Osteocyte (in vitro differentiated cells): ENCODE data around the gene E2F6. TPM values are rescaled to one million over a fixed set of nuclear protein-coding genes. Genes with fewer than 3 reads are reported as not detected.

Source experiments
- DNase-seq: peaks from one replicate; pipeline ENCODE4 v3.0.0; 2021; ENCODE audit warnings: mixed read lengths; ENCODE audit not compliant: unreplicated experiment; ENCODE audit errors: extremely low spot score
- H3K27ac Mint-ChIP-seq: one replicate; pipeline ENCODE4 v1.8.0; 2021; ENCODE audit warnings: mild to moderate bottlenecking, mixed read lengths; ENCODE audit not compliant: unreplicated experiment
- H3K27me3 Mint-ChIP-seq: one replicate; pipeline ENCODE4 v1.8.0; 2021; ENCODE audit warnings: mixed read lengths; ENCODE audit not compliant: unreplicated experiment
- H3K36me3 Mint-ChIP-seq: one replicate; pipeline ENCODE4 v1.8.0; 2021; ENCODE audit warnings: mixed read lengths; ENCODE audit not compliant: unreplicated experiment
- H3K4me1 Mint-ChIP-seq: one replicate; pipeline ENCODE4 v1.8.0; 2021; ENCODE audit warnings: mixed read lengths; ENCODE audit not compliant: unreplicated experiment
- H3K4me3 Mint-ChIP-seq: one replicate; pipeline ENCODE4 v1.8.0; 2021; ENCODE audit warnings: mild to moderate bottlenecking, moderate library complexity, mixed read lengths; ENCODE audit not compliant: unreplicated experiment
- H3K9me3 Mint-ChIP-seq: one replicate; pipeline ENCODE4 v1.8.0; 2021; ENCODE audit warnings: mixed read lengths; ENCODE audit not compliant: unreplicated experiment
- total RNA-seq: library from RNA; stranded (reverse); gene quantifications from 2 replicates; pipeline ENCODE4 v1.2.1, GENCODE V29; 2021
- TF ChIP-seq, protein P1 (sequence below): fragments of 200-600 bp; sonication (generic); IDR thresholded peaks from 2 replicates; pipeline ENCODE4 v1.5.0; 2021; ENCODE audit warnings: antibody characterized with exemption, mild to moderate bottlenecking, moderate library complexity

Gene E2F6
- total RNA-seq, 1 donor from 2014 or later: 14.8 TPM

- H3K27me3 Mint-ChIP-seq: no peaks in the 10 kb centered on the region
- TF ChIP-seq, protein P1, sequence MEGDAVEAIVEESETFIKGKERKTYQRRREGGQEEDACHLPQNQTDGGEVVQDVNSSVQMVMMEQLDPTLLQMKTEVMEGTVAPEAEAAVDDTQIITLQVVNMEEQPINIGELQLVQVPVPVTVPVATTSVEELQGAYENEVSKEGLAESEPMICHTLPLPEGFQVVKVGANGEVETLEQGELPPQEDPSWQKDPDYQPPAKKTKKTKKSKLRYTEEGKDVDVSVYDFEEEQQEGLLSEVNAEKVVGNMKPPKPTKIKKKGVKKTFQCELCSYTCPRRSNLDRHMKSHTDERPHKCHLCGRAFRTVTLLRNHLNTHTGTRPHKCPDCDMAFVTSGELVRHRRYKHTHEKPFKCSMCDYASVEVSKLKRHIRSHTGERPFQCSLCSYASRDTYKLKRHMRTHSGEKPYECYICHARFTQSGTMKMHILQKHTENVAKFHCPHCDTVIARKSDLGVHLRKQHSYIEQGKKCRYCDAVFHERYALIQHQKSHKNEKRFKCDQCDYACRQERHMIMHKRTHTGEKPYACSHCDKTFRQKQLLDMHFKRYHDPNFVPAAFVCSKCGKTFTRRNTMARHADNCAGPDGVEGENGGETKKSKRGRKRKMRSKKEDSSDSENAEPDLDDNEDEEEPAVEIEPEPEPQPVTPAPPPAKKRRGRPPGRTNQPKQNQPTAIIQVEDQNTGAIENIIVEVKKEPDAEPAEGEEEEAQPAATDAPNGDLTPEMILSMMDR: no peak
- H3K9me3 Mint-ChIP-seq: peaks cover 3% of the 10 kb centered on the region
- H3K36me3 Mint-ChIP-seq: no peaks in the 10 kb centered on the region
- peaks cover 52% of the 10 kb centered on the region for H3K4me1 Mint-ChIP-seq
- peak overlapping the region; percentile 93 for H3K27ac Mint-ChIP-seq
- no peak for DNase-seq
- H3K4me3 Mint-ChIP-seq: no peak overlapping the region
Measured at GRCh38 chr2:11404376-11405073, 61.4 kb downstream of the E2F6 start.

GRCh38 chr2:11402436-11402835 is 63.5 kb downstream of the E2F6 start:
- TF ChIP-seq, protein P1: no peak
- no peaks in the 10 kb centered on the region for H3K27me3 Mint-ChIP-seq
- no peak for DNase-seq

GRCh38 chr2:11399438-11399762 is 66.6 kb downstream of the E2F6 start:
- Mint-ChIP-seq H3K27me3 (no peaks in the 10 kb centered on the region), H3K27ac (no peak overlapping the region), H3K36me3 (no peaks in the 10 kb centered on the region), H3K4me1 (peaks cover 21% of the 10 kb centered on the region), H3K4me3 (no peak overlapping the region), H3K9me3 (no peaks in the 10 kb centered on the region)
- no peak for DNase-seq
- TF ChIP-seq, protein P1: no peak

More at GRCh38 chr2:11402436-11402835, 63.5 kb downstream of the E2F6 start:
- peaks cover 47% of the 10 kb centered on the region for H3K4me1 Mint-ChIP-seq
- no peak overlapping the region for H3K4me3 Mint-ChIP-seq
- peaks cover 3% of the 10 kb centered on the region for H3K9me3 Mint-ChIP-seq
- H3K27ac Mint-ChIP-seq: peak overlapping the region; percentile 23
- no peaks in the 10 kb centered on the region for H3K36me3 Mint-ChIP-seq

- H3K4me3 Mint-ChIP-seq: no peak overlapping the region
- H3K4me1 Mint-ChIP-seq: peaks cover 20% of the 10 kb centered on the region
- no peaks in the 10 kb centered on the region for H3K27me3 Mint-ChIP-seq
- DNase-seq: no peak
- no peak overlapping the region for H3K27ac Mint-ChIP-seq
- no peaks in the 10 kb centered on the region for H3K36me3 Mint-ChIP-seq
- no peaks in the 10 kb centered on the region for H3K9me3 Mint-ChIP-seq
- TF ChIP-seq, protein P1: no peak
Measured at GRCh38 chr2:11398750-11399437, 67.1 kb downstream of the E2F6 start.

- no peaks in the 10 kb centered on the region for H3K9me3 Mint-ChIP-seq
- peaks cover 20% of the 10 kb centered on the region for H3K4me1 Mint-ChIP-seq
- no peak overlapping the region for H3K27ac Mint-ChIP-seq
- TF ChIP-seq, protein P1: no peak
- no peak for DNase-seq
- no peaks in the 10 kb centered on the region for H3K36me3 Mint-ChIP-seq
- H3K27me3 Mint-ChIP-seq: no peaks in the 10 kb centered on the region
- no peak overlapping the region for H3K4me3 Mint-ChIP-seq
Measured at GRCh38 chr2:11397513-11397912, 68.4 kb downstream of the E2F6 start.
